Neural cell (in vitro differentiated cells): ENCODE data around the gene AGBL1. TPM values are rescaled to one million over a fixed set of nuclear protein-coding genes. Genes with fewer than 3 reads are reported as not detected.

Source experiments
- H2AFZ ChIP-seq: fragments of 200-600, 300-800 bp; sonication (generic), shearing (Covaris generic); 2 replicates; pipeline ENCODE4 v1.6.0; 2014; ENCODE audit warnings: low read depth, mild to moderate bottlenecking, antibody characterized with exemption, low read length, moderate library complexity
- H3F3A ChIP-seq: fragments of 200-600 bp; shearing (Covaris generic); 2 replicates; pipeline ENCODE4 v1.6.1; 2016; ENCODE audit warnings: mild to moderate bottlenecking, moderate library complexity, mixed read lengths, antibody characterized with exemption, low read length; ENCODE audit not compliant: insufficient read depth, poor library complexity, severe bottlenecking
- H3K27ac ChIP-seq: fragments of 200-600, 300-800 bp; sonication (generic), shearing (Covaris generic); 2 replicates; pipeline ENCODE4 v1.5.1; 2014; ENCODE audit warnings: mild to moderate bottlenecking, low read length, moderate library complexity
- H3K27me3 ChIP-seq: fragments of 300-800, 200-600 bp; sonication (generic), shearing (Covaris generic); 2 replicates; pipeline ENCODE4 v1.6.0; 2014; ENCODE audit warnings: mild to moderate bottlenecking, low read depth, low read length, moderate library complexity; ENCODE audit not compliant: insufficient read depth
- H3K36me3 ChIP-seq: fragments of 300-800, 200-600 bp; sonication (generic), shearing (Covaris generic); 2 replicates; pipeline ENCODE4 v1.5.1; 2014; ENCODE audit warnings: mild to moderate bottlenecking, antibody characterized with exemption, low read length, moderate library complexity; ENCODE audit not compliant: insufficient read depth
- H3K4me2 ChIP-seq: fragments of 300-800, 200-600 bp; sonication (generic), shearing (Covaris generic); 2 replicates; pipeline ENCODE4 v1.6.0; 2014; ENCODE audit warnings: mild to moderate bottlenecking, low read length
- H3K4me3 ChIP-seq: fragments of 300-800, 200-600 bp; sonication (generic), shearing (Covaris generic); 2 replicates; pipeline ENCODE4 v1.5.1; 2014; ENCODE audit warnings: mild to moderate bottlenecking, low read length, moderate library complexity
- H3K79me2 ChIP-seq: fragments of 200-600 bp; shearing (Covaris generic); replicated peaks from 2 replicates; pipeline ENCODE4 v1.6.0; 2014; ENCODE audit warnings: mild to moderate bottlenecking, low read length, moderate library complexity; ENCODE audit not compliant: insufficient read depth
- H3K9ac ChIP-seq: fragments of 300-800, 200-600 bp; sonication (generic), shearing (Covaris generic); 2 replicates; pipeline ENCODE4 v1.6.1; 2016; ENCODE audit warnings: mild to moderate bottlenecking, low read length, mixed read lengths
- H3K9me2 ChIP-seq: fragments of 200-600 bp; shearing (Covaris generic); 2 replicates; pipeline ENCODE4 v1.6.1; 2016; ENCODE audit warnings: mild to moderate bottlenecking, low read length, mixed read lengths; ENCODE audit not compliant: insufficient read depth
- H3K9me3 ChIP-seq: fragments of 200-600, 300-800 bp; sonication (generic), shearing (Covaris generic); 2 replicates; pipeline ENCODE4 v1.6.1; 2016; ENCODE audit warnings: mild to moderate bottlenecking, mixed run types, low read length, moderate library complexity, mixed read lengths
- H4K20me1 ChIP-seq: fragments of 200-600 bp; shearing (Covaris generic); 2 replicates; pipeline ENCODE4 v1.6.1; 2016; ENCODE audit warnings: mild to moderate bottlenecking, mixed run types; ENCODE audit not compliant: insufficient read depth
- EP300 ChIP-seq: fragments of 450-650 bp; conservative IDR thresholded peaks from 2 replicates; pipeline ENCODE4 v1.6.1; 2014; ENCODE audit warnings: antibody characterized with exemption, mild to moderate bottlenecking, moderate library complexity; ENCODE audit not compliant: poor library complexity, severe bottlenecking
- EZH2 ChIP-seq: fragments of 200-600, 300-800 bp; shearing (Covaris generic), sonication (generic); IDR thresholded peaks from 2 replicates; pipeline ENCODE4 v1.6.1; 2014; ENCODE audit warnings: antibody characterized with exemption, low read length, borderline replicate concordance, mild to moderate bottlenecking; ENCODE audit not compliant: insufficient read depth, poor library complexity, severe bottlenecking
- MXI1 ChIP-seq: fragments of 450-650 bp; conservative IDR thresholded peaks from 2 replicates; pipeline ENCODE4 v1.6.1; 2014; ENCODE audit warnings: antibody characterized with exemption, mild to moderate bottlenecking; ENCODE audit not compliant: poor library complexity, severe bottlenecking
- POLR2AphosphoS5 ChIP-seq: IDR thresholded peaks from 2 replicates; pipeline ENCODE4 v1.6.1; 2012
- RAD21 ChIP-seq: fragments of 450-650 bp; conservative IDR thresholded peaks from 2 replicates; pipeline ENCODE4 v1.6.1; 2014; ENCODE audit warnings: antibody characterized with exemption, mild to moderate bottlenecking, moderate library complexity
- SMC3 ChIP-seq: fragments of 450-650 bp; conservative IDR thresholded peaks from 2 replicates; pipeline ENCODE4 v1.6.1; 2014; ENCODE audit warnings: antibody characterized with exemption, mild to moderate bottlenecking, moderate library complexity; ENCODE audit not compliant: poor library complexity
- TAF1 ChIP-seq: IDR thresholded peaks from 2 replicates; pipeline ENCODE4 v1.6.1; 2012; ENCODE audit warnings: low read depth
- polyA plus RNA-seq: library from polyadenylated mRNA; depleted of rRNA; stranded (reverse); fragments of >200 nt; gene quantifications from 2 replicates; pipeline ENCODE4 v1.2.3, GENCODE V29; 2014
- TF ChIP-seq, protein P1 (sequence below): IDR thresholded peaks from 2 replicates; pipeline ENCODE4 v1.6.1; 2012; ENCODE audit warnings: borderline replicate concordance
- TF ChIP-seq, protein P2 (sequence below): fragments of 450-650 bp; IDR thresholded peaks from 2 replicates; pipeline ENCODE4 v1.5.1; 2014; ENCODE audit warnings: antibody characterized with exemption, mild to moderate bottlenecking, moderate library complexity; ENCODE audit not compliant: poor library complexity, severe bottlenecking

The AGBL1 gene
- polyA plus RNA-seq, 1 donor from 2014 or later: 0.12 TPM

DNA sequence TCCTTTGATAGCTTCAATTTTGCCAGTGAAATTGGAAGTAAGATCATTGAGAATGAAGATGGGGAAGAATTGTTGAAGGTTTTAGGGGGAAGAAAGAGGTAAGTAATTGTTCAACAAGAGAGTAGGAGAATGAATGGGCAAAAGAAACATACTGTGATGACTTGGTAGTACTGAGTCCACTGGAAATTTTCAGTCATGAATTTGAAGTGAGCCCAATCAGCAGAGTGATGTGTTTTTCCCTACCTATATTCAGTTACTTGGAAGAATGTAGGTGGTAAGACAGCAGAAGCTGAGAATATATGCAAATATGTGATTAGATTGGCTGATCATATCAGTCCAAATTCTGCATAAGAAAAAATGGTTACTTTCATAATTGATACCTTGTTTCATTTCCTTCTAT, 569.6 kb downstream of the AGBL1 start:
- no peaks in the 10 kb centered on the region for H3K79me2 ChIP-seq
- no peaks in the 10 kb centered on the region for H4K20me1 ChIP-seq
- H3F3A ChIP-seq: no peaks in the 10 kb centered on the region
- no peaks in the 10 kb centered on the region for H3K9me2 ChIP-seq
- no peaks in the 10 kb centered on the region for H3K36me3 ChIP-seq
- no peak overlapping the region for H3K27ac ChIP-seq
- H3K9me3 ChIP-seq: no peaks in the 10 kb centered on the region
- H2AFZ ChIP-seq: no peak overlapping the region
- no peaks in the 10 kb centered on the region for H3K27me3 ChIP-seq
- no peak for TF ChIP-seq RAD21
- TF ChIP-seq, protein P1, sequence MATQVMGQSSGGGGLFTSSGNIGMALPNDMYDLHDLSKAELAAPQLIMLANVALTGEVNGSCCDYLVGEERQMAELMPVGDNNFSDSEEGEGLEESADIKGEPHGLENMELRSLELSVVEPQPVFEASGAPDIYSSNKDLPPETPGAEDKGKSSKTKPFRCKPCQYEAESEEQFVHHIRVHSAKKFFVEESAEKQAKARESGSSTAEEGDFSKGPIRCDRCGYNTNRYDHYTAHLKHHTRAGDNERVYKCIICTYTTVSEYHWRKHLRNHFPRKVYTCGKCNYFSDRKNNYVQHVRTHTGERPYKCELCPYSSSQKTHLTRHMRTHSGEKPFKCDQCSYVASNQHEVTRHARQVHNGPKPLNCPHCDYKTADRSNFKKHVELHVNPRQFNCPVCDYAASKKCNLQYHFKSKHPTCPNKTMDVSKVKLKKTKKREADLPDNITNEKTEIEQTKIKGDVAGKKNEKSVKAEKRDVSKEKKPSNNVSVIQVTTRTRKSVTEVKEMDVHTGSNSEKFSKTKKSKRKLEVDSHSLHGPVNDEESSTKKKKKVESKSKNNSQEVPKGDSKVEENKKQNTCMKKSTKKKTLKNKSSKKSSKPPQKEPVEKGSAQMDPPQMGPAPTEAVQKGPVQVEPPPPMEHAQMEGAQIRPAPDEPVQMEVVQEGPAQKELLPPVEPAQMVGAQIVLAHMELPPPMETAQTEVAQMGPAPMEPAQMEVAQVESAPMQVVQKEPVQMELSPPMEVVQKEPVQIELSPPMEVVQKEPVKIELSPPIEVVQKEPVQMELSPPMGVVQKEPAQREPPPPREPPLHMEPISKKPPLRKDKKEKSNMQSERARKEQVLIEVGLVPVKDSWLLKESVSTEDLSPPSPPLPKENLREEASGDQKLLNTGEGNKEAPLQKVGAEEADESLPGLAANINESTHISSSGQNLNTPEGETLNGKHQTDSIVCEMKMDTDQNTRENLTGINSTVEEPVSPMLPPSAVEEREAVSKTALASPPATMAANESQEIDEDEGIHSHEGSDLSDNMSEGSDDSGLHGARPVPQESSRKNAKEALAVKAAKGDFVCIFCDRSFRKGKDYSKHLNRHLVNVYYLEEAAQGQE: no peak
- no peak for TF ChIP-seq MXI1
- TF ChIP-seq, protein P2, sequence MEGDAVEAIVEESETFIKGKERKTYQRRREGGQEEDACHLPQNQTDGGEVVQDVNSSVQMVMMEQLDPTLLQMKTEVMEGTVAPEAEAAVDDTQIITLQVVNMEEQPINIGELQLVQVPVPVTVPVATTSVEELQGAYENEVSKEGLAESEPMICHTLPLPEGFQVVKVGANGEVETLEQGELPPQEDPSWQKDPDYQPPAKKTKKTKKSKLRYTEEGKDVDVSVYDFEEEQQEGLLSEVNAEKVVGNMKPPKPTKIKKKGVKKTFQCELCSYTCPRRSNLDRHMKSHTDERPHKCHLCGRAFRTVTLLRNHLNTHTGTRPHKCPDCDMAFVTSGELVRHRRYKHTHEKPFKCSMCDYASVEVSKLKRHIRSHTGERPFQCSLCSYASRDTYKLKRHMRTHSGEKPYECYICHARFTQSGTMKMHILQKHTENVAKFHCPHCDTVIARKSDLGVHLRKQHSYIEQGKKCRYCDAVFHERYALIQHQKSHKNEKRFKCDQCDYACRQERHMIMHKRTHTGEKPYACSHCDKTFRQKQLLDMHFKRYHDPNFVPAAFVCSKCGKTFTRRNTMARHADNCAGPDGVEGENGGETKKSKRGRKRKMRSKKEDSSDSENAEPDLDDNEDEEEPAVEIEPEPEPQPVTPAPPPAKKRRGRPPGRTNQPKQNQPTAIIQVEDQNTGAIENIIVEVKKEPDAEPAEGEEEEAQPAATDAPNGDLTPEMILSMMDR: no peak
- TF ChIP-seq POLR2AphosphoS5: no peak
- no peak for TF ChIP-seq EP300
- TF ChIP-seq SMC3: no peak
- TF ChIP-seq EZH2: no peak
- no peak for TF ChIP-seq TAF1
- H3K4me3 ChIP-seq: no peak overlapping the region
- H3K9ac ChIP-seq: no peak overlapping the region
- H3K4me2 ChIP-seq: no peak overlapping the region

DNA sequence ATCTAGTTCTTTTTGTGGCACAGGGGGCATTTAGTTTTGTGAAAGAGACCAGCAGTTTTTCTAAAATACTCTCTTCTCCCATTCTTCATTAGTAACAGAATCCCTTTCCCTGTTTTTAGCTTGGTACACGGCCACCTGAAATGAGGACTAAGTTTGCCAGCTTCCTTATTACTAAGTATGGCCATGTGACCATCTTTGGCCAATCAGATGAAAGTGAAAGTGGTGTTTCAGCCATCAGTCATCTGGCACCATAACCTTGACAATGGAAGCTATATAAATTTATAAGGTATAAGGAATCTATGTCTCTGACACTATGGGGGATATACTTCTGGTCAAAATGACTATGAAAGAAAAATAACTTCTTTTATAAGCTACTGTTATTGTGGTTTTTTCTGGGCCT, 570.4 kb downstream of the AGBL1 start:
- Histone ChIP-seq H3K9me3 (no peaks in the 10 kb centered on the region), H3K4me3 (no peak overlapping the region), H3K27me3 (no peaks in the 10 kb centered on the region), H3K9me2 (no peaks in the 10 kb centered on the region), H4K20me1 (no peaks in the 10 kb centered on the region), H3F3A (no peaks in the 10 kb centered on the region), H3K27ac (no peak overlapping the region), H3K4me2 (no peak overlapping the region), H3K9ac (no peak overlapping the region), H2AFZ (no peak overlapping the region), H3K36me3 (no peaks in the 10 kb centered on the region), H3K79me2 (no peaks in the 10 kb centered on the region)
- no peak for TF ChIP-seq SMC3
- TF ChIP-seq TAF1: no peak
- no peak for TF ChIP-seq EZH2
- TF ChIP-seq RAD21: no peak
- TF ChIP-seq, protein P2: no peak
- TF ChIP-seq, protein P1: no peak
- no peak for TF ChIP-seq EP300
- TF ChIP-seq POLR2AphosphoS5: no peak
- no peak for TF ChIP-seq MXI1
